RPMI8226 (cell line): ENCODE results near the gene EIF5A.
A peak's percentile ranks its signal among the peaks of the same experiment; 100 is the strongest.

ENCODE experiments used
- DNase-seq: peaks from one replicate; pipeline ENCODE4 v3.0.0-alpha.2; 2015

Gene EIF5A

DNA sequence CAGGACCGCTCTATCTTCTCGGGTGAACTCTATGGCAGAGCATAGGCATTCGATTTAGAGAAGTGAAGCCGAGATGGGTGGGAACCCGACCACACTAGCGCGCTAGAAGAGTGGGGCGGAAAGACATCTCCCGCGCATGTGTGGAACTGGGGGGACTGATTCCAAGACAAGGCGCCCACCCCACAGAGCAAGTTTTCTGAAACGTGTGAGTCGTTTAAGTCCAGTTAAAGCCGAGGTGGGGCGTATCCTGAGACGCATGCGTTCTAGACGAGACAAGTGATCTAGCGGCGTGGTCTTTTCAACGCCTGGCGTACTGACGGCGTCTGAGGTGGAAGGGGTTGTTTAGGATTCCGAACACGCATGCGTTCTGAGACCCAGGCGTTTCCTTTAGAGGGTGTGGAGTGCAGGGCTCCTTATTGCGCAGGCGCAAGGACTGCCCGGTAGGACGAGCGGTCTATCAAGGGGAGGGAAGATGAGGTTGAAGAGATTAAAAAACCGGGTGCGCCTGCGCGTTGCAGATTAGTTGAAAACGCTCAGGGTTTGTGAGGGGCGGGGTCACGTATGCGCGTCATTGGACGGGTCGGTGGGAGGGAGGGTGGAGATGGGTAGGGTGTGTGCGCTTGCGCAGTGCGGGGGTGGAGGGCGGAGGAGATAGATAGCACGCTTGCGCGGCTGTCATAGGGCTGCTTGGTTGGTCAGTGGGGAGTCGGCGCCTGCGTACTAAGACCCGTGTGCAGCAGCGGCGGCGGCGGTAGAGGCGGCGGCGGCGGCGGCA lies at the start of gene EIF5A:
Gene EIF5A (plus strand): TSS at position 718 of the 775 bp plus-strand sequence. CDS start 2,008 bp downstream, outside the sequence.
- peak; percentile 98 for DNase-seq

DNA sequence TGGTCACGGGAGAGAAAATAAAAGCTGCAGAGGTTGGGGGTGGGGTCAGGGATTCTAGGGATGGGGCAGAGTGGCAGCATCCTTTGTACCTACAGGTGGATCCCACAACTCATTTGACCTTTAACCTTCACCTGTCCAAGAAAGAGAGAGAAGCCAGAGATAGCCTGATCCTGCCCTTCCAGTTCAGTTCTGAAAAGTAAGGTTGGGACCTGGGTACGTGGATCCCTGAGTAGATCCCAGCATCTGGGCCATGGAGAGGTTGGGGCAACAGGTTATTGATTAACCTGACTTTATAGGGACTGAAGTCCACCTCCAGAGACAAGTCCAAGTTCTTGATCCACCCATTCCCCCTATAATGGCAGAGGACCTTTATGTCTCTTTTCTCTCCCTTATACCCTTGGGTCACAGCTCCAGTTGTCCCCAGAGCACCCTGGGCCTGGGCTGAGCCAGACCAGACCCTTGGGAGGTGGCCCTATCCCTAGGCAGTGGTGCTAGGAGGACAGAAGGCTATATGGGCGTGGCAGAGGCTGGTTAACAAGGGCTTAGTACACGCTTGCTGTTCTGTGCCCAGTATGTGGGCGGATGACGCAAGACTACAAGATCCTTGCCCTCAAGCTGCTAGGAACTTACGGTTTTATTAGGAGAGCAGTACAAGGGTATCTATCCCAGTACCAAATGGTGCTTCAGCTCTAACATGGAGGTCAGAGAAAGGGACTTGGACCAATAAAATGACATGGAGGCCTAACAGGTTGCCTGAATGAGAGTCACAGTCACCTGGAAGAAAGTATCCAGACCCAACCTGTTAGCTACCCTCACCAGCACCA lies 48.5 kb upstream of the EIF5A start:
- no peak for DNase-seq

DNA sequence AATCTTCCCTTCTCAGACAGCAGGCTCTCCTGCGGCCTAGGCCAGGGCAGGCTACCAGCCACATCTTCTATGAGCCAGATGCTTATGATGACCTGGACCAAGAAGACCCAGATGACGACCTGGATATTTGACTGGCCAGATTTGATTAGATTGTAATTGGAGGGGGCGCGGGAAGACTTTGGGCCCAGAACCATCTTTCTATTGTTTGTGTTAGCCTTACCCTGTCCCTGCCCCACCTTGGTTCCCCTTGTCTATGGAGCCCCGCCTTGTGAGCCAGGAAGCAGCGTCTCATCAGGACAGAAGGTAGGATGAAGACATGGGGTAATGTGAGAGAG lies 47.9 kb upstream of the EIF5A start:
- no peak for DNase-seq

DNA sequence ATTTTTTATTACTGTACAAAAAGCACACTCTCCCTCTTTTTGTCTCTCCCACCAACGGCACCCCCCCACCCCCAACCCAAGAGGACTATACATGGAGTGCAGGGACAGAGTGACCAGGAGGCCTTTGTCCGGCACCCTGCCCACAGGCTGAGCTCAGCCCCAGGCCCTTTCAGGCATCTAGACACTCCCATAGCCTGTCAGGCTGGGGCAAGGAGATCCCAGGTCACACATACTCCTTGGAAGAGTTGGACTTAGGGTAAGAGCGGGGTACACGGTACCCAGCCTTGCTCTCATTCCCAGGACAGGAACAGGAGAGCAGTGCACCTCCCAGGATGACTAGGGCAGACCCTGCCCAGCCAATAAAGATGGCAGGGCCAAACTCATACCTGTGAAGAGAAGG lies 47.3 kb upstream of the EIF5A start:
- DNase-seq: no peak

DNA sequence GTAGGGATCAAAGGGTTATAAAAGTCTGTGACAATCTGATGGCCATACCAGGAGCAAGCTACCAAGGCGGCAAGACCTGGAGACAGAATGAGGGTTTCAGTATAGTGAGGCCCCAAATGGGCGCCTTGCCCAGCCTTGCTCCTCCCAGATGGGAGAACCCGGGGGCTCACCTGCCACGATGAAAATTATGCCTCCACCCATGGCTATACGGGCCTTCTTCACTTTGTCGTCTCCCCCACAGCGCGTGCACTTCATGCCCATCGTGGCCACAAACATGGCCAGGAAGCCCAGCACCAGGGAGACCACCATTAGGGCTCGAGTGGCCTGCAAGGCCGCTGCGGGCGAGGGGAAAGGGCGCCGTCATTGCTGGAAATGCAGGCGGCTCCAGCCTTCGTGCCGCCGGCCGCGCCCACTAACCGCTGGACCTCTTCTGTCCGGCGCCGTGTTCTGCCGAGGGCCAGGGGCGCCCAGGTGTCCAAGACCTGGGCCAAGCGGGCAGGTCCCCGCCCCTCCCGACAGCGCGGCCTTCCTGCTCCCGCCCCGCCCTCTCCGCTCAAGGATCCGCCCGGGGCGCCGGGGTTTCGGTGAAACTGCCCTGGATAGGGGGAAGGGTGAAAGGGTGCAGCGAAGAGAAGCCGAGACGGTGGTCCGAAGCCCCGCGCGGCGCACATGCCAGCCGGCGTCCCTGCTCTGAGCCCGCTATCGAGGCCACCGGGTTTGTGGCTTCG lies 46.6 kb upstream of the EIF5A start:
- peak; percentile 79 for DNase-seq

DNA sequence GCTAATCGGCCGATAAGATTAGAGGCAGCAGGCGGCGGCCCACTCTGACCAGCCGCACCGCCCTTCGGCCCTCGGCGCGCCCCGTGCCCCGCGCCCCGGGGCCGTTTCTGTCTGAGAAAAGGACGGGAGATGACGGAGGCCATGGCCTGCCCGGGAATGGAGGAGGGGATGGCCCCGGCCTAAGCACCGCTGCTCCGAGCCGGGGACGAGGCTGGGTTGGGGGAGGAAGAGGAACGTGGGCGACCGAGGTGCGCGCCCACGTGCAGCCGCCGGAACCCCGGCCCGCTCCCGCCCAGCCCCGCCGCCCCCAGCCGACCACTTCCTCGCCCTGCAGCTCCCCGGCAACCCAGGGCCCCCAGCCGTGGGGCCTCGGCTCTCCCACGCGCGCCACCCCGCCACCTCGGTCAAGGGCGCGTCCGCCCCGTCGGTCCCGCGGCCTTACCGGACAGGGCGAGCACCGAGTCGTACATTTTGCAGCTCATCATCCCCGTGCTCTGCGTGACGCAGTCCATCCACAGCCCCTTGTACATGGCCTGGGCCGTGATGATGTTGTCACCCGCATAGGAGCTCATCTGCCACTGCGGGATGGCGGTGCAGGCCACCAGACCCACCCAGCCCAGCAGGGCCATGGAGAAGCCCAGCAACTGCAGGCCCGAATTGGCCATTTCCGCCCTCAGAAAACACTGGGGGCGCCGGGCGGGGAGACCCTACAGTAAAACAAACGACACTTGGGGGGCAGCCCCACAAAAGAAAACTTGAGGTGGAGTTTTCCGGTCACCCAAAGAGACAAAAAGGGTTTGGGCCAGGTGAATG lies 45.8 kb upstream of the EIF5A start:
- DNase-seq: no peak

DNA sequence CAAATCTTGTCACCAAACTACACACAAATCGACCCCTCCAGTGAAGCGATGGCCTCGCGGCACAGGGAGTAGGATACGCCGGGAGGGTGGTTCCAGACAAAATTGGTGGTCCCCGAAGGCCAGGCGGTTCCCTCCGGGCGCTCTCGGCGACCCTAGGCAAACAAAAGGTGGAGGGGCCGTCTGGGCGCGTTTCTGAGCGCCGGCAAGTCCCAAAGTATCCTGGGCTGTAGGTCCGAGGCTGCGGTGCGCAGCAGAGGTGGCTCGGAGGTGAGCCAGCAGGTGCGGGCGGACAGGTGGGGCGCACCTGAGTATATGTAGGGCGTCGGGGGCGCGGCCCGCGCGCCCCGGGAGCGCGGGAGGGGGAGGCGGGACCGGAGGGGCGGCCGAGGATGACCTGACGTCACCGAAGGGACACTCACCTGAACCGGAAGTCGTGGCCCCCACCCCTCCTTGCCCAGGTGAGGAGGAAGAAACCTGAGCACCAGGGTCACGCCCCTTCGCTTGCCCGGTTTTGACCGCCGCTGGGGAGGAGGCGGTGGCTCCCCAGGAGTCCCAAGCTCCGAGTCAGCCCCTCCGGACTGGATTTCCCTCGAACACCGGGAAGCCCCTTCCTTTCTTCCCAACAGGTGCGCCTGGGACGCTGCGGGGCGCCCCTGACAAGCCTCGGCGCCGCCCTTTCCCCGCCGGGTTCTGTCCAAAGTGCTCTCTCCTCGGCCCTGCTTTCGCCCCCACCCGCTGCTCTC lies 45.1 kb upstream of the EIF5A start, which contains the start of gene CLDN7:
Gene CLDN7 (minus strand): TSS at position 287 of the 743 bp plus-strand sequence. CDS start 435 bp downstream, outside the sequence.
- DNase-seq: peak; percentile 52

DNA sequence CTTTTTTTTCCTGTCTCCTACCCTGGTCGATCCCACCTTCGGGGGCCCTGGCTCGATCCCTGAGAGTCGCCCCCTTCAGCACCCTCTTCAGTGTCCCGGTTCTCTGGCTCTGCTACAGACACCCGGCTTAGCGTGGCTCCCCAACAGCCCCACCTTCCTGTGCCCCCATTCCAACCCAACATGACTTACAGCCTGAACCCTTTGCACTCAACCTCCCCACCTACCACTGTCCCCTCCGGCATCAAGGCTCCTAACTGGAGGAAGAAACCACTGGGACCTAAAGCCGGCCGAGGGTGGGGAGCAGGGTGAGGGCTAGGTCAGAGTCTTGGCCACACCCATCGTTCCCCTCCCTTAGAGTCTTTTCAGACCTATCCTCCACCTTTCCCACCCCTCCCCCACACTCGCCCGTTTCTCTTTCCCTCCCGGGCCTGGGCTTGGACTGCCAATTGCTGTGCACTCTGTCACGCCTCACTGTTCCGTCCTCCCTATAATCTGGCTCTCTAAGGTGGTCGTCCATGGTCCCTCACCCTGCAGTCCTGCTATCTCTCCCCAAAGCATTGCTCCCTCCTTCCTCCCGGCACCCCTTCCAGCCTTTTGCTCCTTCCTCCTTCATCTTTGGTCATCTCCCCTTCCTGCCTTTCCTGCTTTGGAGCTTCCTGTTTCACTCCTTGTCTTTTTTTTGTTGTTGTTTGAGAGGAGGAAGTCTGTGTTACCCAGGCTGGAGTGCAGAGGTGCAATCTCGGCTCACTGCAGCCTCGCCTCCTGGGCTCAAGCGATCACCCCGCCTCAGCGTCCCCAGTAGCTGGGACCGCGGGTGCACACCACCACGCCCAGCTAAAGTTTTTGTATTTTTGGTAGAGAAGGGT lies 44.3 kb upstream of the EIF5A start:
- peak; percentile 70 for DNase-seq

DNA sequence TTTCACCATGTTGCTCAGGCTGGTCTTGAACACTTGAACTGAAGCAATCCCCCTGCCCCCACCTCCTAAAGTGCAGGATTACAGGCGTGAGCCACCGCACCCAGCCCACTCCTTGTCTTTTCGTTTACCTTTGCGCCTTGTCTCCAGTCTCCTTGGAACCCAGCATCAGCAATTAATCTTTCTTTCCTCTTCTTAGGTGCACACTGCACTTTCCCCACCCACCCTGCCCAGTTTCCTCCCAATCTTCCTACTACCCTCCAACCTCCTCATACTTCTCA lies 43.7 kb upstream of the EIF5A start:
- no peak for DNase-seq

DNA sequence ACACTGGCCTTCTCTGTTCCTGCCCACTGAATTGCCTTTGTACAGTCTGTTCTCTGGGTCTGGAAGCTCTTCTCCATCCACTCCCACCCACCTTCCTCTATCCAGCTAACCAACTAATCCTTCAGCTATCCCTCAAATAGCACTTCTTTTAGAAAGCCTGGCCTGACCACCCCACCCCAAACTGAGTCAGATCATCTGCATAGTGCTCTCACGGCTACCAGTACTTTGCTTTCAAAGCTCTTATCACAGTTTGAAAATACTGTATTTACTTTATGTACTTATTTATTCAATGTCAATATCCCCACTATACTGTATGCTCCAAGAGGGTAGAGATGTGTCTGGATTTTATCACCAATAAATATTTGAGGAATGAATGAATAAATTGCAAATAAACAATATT lies 40.6 kb upstream of the EIF5A start:
- no peak for DNase-seq

DNA sequence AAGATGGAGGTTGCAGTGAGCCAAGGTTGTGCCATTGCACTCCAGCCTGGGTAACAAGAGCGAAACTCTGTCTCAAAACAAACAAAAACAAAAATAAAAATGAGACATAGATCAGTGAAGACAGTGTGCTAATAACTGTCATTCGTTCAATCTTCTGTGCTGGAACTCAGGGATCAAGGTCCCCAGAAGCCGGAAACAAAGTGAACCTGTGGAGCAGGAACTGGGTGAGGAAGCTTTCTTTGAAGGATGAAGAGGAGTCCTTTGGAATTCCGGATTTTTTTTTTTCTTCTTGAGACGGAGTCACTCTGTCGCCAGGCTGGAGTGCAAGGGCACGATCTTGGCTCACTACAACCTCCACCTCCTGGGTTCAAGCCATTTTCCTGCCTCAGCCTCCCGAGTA lies 28.0 kb upstream of the EIF5A start:
- DNase-seq: no peak

DNA sequence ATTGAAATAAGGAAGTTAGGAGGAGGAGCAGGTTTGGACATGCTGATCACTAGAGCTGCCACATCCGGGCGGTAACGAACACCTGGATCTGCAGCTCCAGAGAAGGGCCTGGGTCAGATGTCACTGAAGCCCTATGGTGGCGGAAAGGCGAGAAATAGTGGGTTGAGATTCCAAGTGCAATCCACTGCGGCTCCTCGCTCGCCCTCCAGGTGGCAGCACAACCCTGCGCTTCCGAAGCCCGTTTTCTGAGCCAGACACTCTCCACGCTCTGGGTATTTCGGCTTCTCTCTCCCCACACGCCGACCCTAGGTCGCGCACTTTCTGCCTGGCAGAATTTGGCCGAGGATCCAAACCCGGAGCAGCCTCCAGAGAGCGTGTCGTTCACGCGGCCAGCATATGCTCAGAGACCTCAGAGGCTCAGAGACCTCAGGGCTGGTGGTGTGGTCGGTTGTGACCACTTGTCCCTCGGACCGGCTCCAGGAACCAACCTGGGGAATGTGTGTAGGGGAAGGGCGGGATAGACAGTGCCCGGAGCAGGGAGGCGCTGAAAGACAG lies 26.8 kb upstream of the EIF5A start:
- DNase-seq: peak; percentile 91

DNA sequence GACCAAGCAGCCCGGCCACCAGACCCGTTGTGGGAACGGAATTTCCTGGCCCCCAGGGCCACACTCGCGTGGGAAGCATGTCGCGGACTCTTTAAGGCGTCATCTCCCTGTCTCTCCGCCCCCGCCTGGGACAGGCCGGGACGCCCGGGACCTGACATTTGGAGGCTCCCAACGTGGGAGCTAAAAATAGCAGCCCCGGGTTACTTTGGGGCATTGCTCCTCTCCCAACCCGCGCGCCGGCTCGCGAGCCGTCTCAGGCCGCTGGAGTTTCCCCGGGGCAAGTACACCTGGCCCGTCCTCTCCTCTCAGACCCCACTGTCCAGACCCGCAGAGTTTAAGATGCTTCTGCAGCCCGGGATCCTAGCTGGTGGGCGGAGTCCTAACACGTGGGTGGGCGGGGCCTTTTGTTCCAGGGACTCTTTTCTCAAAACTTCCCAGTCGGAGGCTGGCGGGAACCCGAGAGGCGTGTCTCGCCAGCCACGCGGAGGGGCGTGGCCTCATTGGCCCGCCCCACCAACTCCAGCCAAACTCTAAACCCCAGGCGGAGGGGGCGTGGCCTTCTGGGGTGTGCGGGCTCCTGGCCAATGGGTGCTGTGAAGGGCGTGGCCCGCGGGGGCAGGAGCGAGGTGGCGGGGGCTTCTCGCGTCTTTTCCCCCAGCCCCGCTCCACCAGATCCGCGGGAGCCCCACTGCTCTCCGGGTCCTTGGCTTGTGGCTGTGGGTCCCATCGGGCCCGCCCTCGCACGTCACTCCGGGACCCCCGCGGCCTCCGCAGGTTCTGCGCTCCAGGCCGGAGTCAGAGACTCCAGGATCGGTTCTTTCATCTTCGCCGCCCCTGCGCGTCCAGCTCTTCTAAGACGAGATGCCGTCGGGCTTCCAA lies 26.1 kb upstream of the EIF5A start, which contains the start of gene SLC2A4:
Gene SLC2A4 (plus strand): TSS at position 645 of the 879 bp plus-strand sequence. CDS start 217 bp downstream, at position 862.
- DNase-seq: peak; percentile 94

DNA sequence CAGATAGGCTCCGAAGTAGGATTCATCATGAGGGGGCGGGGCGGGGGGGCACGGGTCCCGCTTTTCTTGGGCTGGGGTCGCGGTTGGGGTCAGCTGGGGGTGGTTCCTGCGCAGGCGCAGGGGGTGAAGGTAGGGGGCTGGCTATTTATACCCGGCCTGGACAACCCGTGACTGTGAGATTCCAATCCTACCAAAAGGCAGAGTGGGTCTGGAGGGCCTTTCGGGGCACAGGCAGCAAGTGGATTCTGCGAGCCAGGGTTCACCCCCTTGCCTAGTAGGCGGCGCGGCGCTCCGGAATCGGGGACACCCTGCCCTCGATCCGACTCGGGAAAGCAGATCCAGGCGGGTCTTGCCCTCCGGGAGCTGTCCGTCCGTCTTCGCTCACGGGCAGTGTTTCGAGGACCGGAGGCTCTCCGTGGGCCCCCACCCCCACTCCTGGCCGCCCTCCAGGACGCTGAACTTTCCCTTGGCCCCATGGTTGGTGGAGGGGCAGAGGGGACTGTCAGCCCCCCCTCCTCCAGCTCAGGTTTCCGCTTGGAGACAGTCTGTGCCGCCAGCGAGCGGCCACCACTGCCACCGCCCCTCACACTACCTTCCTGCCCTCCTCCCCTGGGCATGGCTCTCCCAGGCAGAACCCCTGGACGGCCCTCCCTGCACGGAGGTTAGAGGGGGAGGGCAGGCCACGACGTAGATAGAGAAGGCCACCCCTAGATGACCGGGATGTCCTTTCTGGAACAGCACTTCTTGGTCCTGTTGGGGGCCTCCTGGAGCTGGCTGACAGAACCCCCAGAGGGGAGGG lies 25.3 kb upstream of the EIF5A start:
- no peak for DNase-seq

DNA sequence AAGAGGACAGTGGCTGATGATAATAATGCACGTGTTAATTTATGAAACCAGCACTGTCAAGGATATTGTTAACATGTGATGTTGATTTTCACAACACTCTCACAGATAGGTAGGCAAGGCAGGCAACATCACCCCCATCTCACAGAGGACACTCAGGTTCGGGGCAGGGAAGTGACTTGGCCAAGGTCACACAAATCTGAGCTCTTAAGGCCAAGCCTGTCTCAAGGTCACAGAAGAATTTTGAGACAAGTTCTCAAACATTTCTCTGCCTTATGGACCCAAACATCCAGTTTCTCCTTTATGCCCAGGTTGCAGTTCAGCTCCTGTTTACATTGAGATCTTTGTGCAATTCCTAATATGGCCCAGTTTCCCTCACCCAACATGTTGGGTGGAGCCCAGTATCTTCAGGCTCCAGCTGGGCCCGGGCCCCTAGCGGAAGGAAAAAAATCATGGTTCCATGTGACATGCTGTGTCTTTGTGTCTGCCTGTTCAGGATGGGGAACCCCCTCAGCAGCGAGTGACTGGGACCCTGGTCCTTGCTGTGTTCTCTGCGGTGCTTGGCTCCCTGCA lies 24.6 kb upstream of the EIF5A start:
- no peak for DNase-seq

DNA sequence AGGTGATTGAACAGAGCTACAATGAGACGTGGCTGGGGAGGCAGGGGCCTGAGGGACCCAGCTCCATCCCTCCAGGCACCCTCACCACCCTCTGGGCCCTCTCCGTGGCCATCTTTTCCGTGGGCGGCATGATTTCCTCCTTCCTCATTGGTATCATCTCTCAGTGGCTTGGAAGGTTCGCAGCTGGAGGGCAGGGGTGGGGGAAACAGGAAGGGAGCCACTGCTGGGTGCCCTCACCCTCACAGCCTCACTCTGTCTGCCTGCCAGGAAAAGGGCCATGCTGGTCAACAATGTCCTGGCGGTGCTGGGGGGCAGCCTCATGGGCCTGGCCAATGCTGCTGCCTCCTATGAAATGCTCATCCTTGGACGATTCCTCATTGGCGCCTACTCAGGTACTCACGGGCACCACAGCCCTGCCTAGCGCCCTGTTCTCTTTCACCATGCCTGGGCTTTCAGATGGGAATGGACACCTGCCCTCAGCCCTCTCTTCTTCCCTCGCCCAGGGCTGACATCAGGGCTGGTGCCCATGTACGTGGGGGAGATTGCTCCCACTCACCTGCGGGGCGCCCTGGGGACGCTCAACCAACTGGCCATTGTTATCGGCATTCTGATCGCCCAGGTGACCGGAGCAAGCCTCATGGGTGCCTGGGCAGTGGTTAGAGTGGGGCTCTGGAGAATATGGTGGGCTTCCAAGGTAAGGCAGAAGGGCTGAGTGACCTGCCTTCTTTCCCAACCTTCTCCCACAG lies 23.8 kb upstream of the EIF5A start:
- DNase-seq: no peak

DNA sequence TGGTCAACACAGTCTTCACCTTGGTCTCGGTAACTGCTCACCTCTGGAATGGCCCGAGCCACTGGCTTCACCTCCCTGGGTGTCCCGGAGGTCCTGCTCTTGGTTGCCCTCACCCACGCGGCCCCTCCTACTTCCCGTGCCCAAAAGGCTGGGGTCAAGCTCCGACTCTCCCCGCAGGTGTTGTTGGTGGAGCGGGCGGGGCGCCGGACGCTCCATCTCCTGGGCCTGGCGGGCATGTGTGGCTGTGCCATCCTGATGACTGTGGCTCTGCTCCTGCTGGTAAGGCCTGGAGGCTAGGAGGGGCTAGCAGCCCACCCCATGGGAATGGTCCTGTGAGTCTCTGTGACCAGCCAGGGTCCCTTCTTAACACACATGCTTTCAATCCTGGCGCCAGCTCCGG lies 22.5 kb upstream of the EIF5A start:
- no peak for DNase-seq

DNA sequence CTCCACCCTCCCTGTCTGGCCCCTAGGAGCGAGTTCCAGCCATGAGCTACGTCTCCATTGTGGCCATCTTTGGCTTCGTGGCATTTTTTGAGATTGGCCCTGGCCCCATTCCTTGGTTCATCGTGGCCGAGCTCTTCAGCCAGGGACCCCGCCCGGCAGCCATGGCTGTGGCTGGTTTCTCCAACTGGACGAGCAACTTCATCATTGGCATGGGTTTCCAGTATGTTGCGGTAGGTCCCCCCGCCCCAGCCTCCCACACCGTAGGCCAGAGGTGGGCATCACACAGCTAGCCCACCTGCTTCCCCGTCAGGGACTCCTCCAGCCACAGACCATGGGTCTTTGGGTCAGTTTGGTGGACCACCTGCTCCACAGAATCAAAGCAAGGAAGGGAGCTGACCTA lies 21.7 kb upstream of the EIF5A start:
- DNase-seq: no peak
